Caco-2 (cell line): ENCODE data around the gene UBE2A. TPM values are rescaled to one million over a fixed set of nuclear protein-coding genes. Genes with fewer than 3 reads are reported as not detected.

Experiments used
- BruUV-seq: library from RNA; stranded (reverse); fragments of 400-500 nt; replicated peaks from 2 replicates; lab custom pipeline; 2021; lab: Mats Ljungman, UMichigan
- CTCF ChIA-PET: fragments of 300-600 bp; sonication (Branson Sonifier 250); formaldehyde crosslinking; loops from one replicate; lab custom pipeline; 2022; ENCODE audit warnings: antibody characterized with exemption; lab: Charles Lee
- POLR2A ChIA-PET: fragments of 300-600 bp; sonication (Branson Sonifier 250); formaldehyde crosslinking; loops from one replicate; lab custom pipeline; 2022; ENCODE audit warnings: antibody characterized with exemption; lab: Charles Lee
- DNase-seq, 2 experiments: peaks; one replicate each; pipeline versions ENCODE4 v3.0.0 to v3.0.0-alpha.2; 2020 to 2022
- H3K27me3 ChIP-seq: replicated peaks from 2 replicates; pipeline ENCODE4 v1.6.0; 2011; ENCODE audit warnings: low read length; ENCODE audit not compliant: control insufficient read depth, insufficient read depth
- H3K36me3 ChIP-seq: 2 replicates; pipeline ENCODE4 v1.5.1; 2011; ENCODE audit warnings: low read length; ENCODE audit not compliant: control insufficient read depth, insufficient read depth
- H3K4me1 ChIP-seq: fragments of 250-450 bp; sonication (Bioruptor Pico); 2 replicates; pipeline ENCODE4 v1.5.1; 2020; ENCODE audit warnings: mild to moderate bottlenecking
- H3K4me3 ChIP-seq: 2 replicates; pipeline ENCODE4 v1.5.1; 2011; ENCODE audit warnings: low read depth, mild to moderate bottlenecking, control low read depth, low read length
- H3K9me3 ChIP-seq: fragments of 250-450 bp; sonication (Bioruptor Pico); 2 replicates; pipeline ENCODE4 v1.5.1; 2020; ENCODE audit warnings: mild to moderate bottlenecking, moderate library complexity
- H3K27ac Mint-ChIP-seq: one replicate; pipeline ENCODE4 v1.8.0; 2022; ENCODE audit warnings: mixed read lengths; ENCODE audit not compliant: unreplicated experiment
- H3K27me3 Mint-ChIP-seq: one replicate; pipeline ENCODE4 v1.8.0; 2022; ENCODE audit warnings: mixed read lengths; ENCODE audit not compliant: insufficient read depth, unreplicated experiment
- H3K36me3 Mint-ChIP-seq: one replicate; pipeline ENCODE4 v1.8.0; 2022; ENCODE audit warnings: mild to moderate bottlenecking, mixed read lengths; ENCODE audit not compliant: insufficient read depth, unreplicated experiment
- H3K4me1 Mint-ChIP-seq: one replicate; pipeline ENCODE4 v1.8.0; 2022; ENCODE audit warnings: low read depth, mixed read lengths; ENCODE audit not compliant: unreplicated experiment
- H3K4me3 Mint-ChIP-seq: one replicate; pipeline ENCODE4 v1.8.0; 2022; ENCODE audit warnings: mild to moderate bottlenecking, moderate library complexity, mixed read lengths; ENCODE audit not compliant: unreplicated experiment
- H3K9me3 Mint-ChIP-seq: one replicate; pipeline ENCODE4 v1.8.0; 2022; ENCODE audit warnings: mixed read lengths; ENCODE audit not compliant: unreplicated experiment
- intact Hi-C: fragments of 100-400 bp; cut with micrococcal nuclease; formaldehyde crosslinking; loops from one replicate; pipeline ENCODE4 v1.10.0; 2022; ENCODE audit not compliant: unreplicated experiment
- total RNA-seq: library from RNA; stranded (reverse); gene quantifications from 2 replicates; pipeline ENCODE4 v1.2.3, GENCODE V29; 2022
- TF ChIP-seq, protein P1 (sequence below), 2 experiments: fragments of 200-600 bp in 1 of 2; IDR thresholded peaks; 1 replicate in 1 of 2; 2 replicates in 1 of 2; pipeline versions ENCODE4 v1.5.1 to v1.8.0; 2011 to 2022; ENCODE audit warnings: antibody characterized with exemption in 1 of 2, control low read depth in 1 of 2, inconsistent platforms in 1 of 2, low read depth in 1 of 2, low read length in 1 of 2, mild to moderate bottlenecking in 1 of 2, moderate library complexity in 1 of 2; ENCODE audit not compliant: insufficient read depth in 1 of 2, severe bottlenecking in 1 of 2, unreplicated experiment in 1 of 2

The UBE2A gene
- total RNA-seq, 1 experiment from 2014 or later, result 52.9 TPM

DNA sequence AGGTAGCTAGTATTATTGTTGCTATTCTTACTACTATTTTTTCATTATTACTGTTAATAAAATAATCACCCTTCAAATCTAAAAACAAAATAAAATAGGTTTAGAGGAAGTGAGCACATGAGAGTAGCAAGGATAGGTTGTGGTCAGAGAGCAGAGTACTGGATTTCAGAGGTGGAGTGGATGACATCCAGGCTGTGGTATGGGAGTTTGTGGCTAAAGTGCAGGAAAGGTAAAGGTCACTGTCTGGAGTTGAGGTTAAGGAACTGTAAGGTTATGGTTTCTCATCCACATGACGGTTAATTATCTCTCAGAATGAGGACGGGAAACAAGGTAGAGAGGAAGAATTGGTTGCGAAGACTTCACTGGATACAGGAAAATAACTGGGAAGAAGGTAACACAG, 36.9 kb upstream of the UBE2A start:
- H3K36me3 ChIP-seq, result no peaks in the 10 kb centered on the region
- POLR2A ChIA-PET, result no interaction called here
- no peak overlapping the region for H3K4me3 ChIP-seq
- H3K9me3 Mint-ChIP-seq, result no peaks in the 10 kb centered on the region
- no peaks in the 10 kb centered on the region for H3K27me3 ChIP-seq
- no peaks in the 10 kb centered on the region for H3K4me1 ChIP-seq
- BruUV-seq, result no TSS peak
- no peaks in the 10 kb centered on the region for H3K4me1 Mint-ChIP-seq
- H3K9me3 ChIP-seq, result no peaks in the 10 kb centered on the region
- H3K27me3 Mint-ChIP-seq, result no peaks in the 10 kb centered on the region
- CTCF ChIA-PET, result interaction anchor here (0.6 kb wide), 1 partner anchor 333 kb away, joined by 3 read pairs; no protein-coding TSS in a partner anchor
- H3K36me3 Mint-ChIP-seq, result peaks cover 6% of the 10 kb centered on the region
- H3K27ac Mint-ChIP-seq, result no peak overlapping the region
- TF ChIP-seq, protein P1, sequence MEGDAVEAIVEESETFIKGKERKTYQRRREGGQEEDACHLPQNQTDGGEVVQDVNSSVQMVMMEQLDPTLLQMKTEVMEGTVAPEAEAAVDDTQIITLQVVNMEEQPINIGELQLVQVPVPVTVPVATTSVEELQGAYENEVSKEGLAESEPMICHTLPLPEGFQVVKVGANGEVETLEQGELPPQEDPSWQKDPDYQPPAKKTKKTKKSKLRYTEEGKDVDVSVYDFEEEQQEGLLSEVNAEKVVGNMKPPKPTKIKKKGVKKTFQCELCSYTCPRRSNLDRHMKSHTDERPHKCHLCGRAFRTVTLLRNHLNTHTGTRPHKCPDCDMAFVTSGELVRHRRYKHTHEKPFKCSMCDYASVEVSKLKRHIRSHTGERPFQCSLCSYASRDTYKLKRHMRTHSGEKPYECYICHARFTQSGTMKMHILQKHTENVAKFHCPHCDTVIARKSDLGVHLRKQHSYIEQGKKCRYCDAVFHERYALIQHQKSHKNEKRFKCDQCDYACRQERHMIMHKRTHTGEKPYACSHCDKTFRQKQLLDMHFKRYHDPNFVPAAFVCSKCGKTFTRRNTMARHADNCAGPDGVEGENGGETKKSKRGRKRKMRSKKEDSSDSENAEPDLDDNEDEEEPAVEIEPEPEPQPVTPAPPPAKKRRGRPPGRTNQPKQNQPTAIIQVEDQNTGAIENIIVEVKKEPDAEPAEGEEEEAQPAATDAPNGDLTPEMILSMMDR (IDR thresholded peaks at IDR 0.05; ENCODE audit: insufficient read depth in 1 of 2, low read depth in 1 of 2, low read length in 1 of 2, severe bottlenecking in 1 of 2, unreplicated experiment in 1 of 2), result no peak
- DNase-seq, result no peak
- intact Hi-C loops, result no loop called here
- H3K4me3 Mint-ChIP-seq, result no peak overlapping the region

- H3K9me3 ChIP-seq, result no peaks in the 10 kb centered on the region
- no peak for DNase-seq
- H3K36me3 ChIP-seq, result no peaks in the 10 kb centered on the region
- Mint-ChIP-seq H3K4me3 (no peak overlapping the region), H3K4me1 (no peaks in the 10 kb centered on the region), H3K9me3 (no peaks in the 10 kb centered on the region), H3K27ac (no peak overlapping the region), H3K27me3 (no peaks in the 10 kb centered on the region), H3K36me3 (peaks cover 6% of the 10 kb centered on the region)
- TF ChIP-seq, protein P1 (IDR thresholded peaks at IDR 0.05; ENCODE audit: insufficient read depth in 1 of 2, low read depth in 1 of 2, low read length in 1 of 2, severe bottlenecking in 1 of 2, unreplicated experiment in 1 of 2), result no peak
- CTCF ChIA-PET, result no interaction called here
- H3K4me3 ChIP-seq, result no peak overlapping the region
- no TSS peak for BruUV-seq
- no peaks in the 10 kb centered on the region for H3K27me3 ChIP-seq
- POLR2A ChIA-PET, result no interaction called here
- no peaks in the 10 kb centered on the region for H3K4me1 ChIP-seq
- intact Hi-C loops, result no loop called here
These were observed 34.5 kb upstream of the UBE2A start for GRCh38 chrX:119539872-119540271.

DNA sequence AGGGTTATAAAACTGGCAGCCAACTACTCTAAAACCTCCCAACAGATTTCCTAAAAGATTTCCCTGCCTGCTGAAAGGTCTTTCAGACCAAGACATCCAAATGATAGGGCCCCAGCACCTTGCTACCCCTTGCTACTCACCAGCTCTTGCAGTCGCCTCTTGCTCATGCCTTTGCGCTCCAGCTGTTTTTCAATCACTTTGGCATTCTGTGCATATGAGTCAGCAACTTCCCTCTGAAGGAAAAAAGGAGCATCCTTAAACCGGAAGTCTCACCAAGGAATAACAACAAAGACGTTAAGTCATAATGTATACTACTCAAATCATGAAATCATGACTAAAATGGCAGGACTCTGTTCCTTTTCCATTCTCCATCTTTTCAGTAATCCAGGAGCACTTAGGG, 33.2 kb upstream of the UBE2A start:
- Mint-ChIP-seq H3K9me3 (no peaks in the 10 kb centered on the region), H3K36me3 (peaks cover 6% of the 10 kb centered on the region), H3K27me3 (no peaks in the 10 kb centered on the region), H3K4me1 (no peaks in the 10 kb centered on the region), H3K27ac (no peak overlapping the region), H3K4me3 (no peak overlapping the region)
- no peak for DNase-seq
- Histone ChIP-seq H3K4me1 (no peaks in the 10 kb centered on the region), H3K9me3 (no peaks in the 10 kb centered on the region), H3K4me3 (no peak overlapping the region), H3K36me3 (no peaks in the 10 kb centered on the region), H3K27me3 (no peaks in the 10 kb centered on the region)
- BruUV-seq, result no TSS peak
- CTCF ChIA-PET, result no interaction called here
- TF ChIP-seq, protein P1 (IDR thresholded peaks at IDR 0.05; ENCODE audit: insufficient read depth in 1 of 2, low read depth in 1 of 2, low read length in 1 of 2, severe bottlenecking in 1 of 2, unreplicated experiment in 1 of 2), result no peak
- intact Hi-C loops, result no loop called here
- POLR2A ChIA-PET, result no interaction called here
